ENCODE data around the gene OR10J1. TPM values are rescaled to one million over a fixed set of nuclear protein-coding genes. Genes with fewer than 3 reads are reported as not detected.

The OR10J1 gene, protein sequence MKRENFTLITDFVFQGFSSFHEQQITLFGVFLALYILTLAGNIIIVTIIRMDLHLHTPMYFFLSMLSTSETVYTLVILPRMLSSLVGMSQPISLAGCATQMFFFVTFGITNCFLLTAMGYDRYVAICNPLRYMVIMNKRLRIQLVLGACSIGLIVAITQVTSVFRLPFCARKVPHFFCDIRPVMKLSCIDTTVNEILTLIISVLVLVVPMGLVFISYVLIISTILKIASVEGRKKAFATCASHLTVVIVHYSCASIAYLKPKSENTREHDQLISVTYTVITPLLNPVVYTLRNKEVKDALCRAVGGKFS
- not detected in 5 replicates for total RNA-seq (2022; extraction: Qiagen RNA extraction; ENCODE audit: low read depth)

DNA sequence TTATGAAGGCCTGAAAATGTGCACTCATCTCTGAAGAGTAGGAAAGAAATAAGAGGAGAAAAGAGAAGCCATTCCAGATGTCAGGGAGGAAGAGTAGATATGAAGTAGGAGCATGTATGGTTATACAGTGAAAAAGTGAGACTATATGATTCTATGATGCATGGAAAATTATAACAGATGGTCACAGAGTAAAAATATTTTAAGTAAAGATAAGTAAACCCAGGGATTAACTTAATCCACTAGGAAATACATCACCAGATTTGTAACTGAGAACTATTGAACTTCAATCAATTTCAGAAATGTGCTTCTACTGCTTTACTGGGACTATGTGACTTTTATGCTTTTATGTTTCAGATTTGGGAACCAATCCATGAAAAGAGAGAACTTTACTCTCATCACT is at the start of gene OR10J1:
Gene OR10J1 (plus strand): TSS at position 301 of the 400 bp plus-strand sequence. CDS start 70 bp downstream, at position 371.

DNA sequence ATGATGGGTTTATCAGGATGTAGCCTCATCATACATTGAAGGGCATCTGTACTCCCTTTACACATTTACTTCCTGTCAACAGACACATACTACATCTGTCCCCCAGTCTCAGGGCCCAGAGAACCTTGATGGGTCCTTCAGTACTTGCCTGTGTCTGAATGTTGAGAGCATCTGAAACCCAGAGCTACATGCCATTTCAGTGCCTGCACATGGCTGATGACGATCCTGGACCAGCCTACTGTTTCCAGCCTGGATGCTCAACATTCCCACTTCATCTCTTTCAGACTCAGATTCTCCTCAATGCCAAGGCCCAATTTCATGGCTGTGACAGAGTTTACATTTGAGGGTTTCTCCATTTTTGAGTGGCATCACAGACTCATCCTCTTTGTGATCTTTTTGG is 7.6 kb upstream of the OR10J1 start, which contains the start of gene OR10J4:
Gene OR10J4 (plus strand): TSS at position 301 of the 400 bp plus-strand sequence.

Other genes starting within 250 kb of the OR10J1 start
- gene ACKR1, start 234.8 kb upstream of the OR10J1 start, total RNA-seq (2022; extraction: Qiagen RNA extraction; ENCODE audit: low read depth) = not detected in 5 replicates
- gene FCER1A, start 137.4 kb upstream of the OR10J1 start, total RNA-seq (2022; extraction: Qiagen RNA extraction; ENCODE audit: low read depth) = not detected in 5 replicates
- not detected in 5 replicates for gene OR10J4, start 7.5 kb upstream of the OR10J1 start, total RNA-seq (2022; extraction: Qiagen RNA extraction; ENCODE audit: low read depth)
- not detected in 5 replicates for gene OR10J5, start 96.3 kb downstream of the OR10J1 start, total RNA-seq (2022; extraction: Qiagen RNA extraction; ENCODE audit: low read depth)
- not detected in 5 replicates for gene APCS, start 148.1 kb downstream of the OR10J1 start, total RNA-seq (2022; extraction: Qiagen RNA extraction; ENCODE audit: low read depth)

Data from A549 treated with GW870086 at 1 μM for 4 hours (cell line).